ENCODE data around the gene HERC2.

The HERC2 gene

GRCh38 chr15:28107111-28107903 lies 214.7 kb downstream of the HERC2 start:
- Histone ChIP-seq H3K36me3 (ENCODE audit: insufficient read depth, low read length) (peaks cover 12% of the 10 kb centered on the region), H3K27ac (ENCODE audit: low read depth, low read length, poor library complexity, severe bottlenecking) (no peak overlapping the region), H4K20me1 (ENCODE audit: insufficient read depth, low read length) (no peaks in the 10 kb centered on the region), H3K9ac (ENCODE audit: low read length) (no peak overlapping the region), H3K79me2 (ENCODE audit: insufficient read depth, low read length) (no peaks in the 10 kb centered on the region), H3F3A (ENCODE audit: insufficient read depth, low read length) (no peaks in the 10 kb centered on the region), H3K9me3 (ENCODE audit: low read length) (no peaks in the 10 kb centered on the region), H3K4me2 (ENCODE audit: low read length) (no peak overlapping the region), H2AFZ (ENCODE audit: low read length) (no peak overlapping the region), H3K4me3 (ENCODE audit: low read depth, low read length, poor library complexity, severe bottlenecking) (no peak overlapping the region), H3K27me3 (ENCODE audit: insufficient read depth, low read length) (no peaks in the 10 kb centered on the region), H3K9me2 (ENCODE audit: low read depth, low read length) (no peaks in the 10 kb centered on the region), H3K4me1 (ENCODE audit: insufficient read depth, low read length, severe bottlenecking) (no peaks in the 10 kb centered on the region)
- TF ChIP-seq EZH2 (IDR thresholded peaks at IDR 0.05; ENCODE audit: borderline replicate concordance, low read length), result no peak
- no peak for TF ChIP-seq CTCF (IDR thresholded peaks at IDR 0.05; ENCODE audit: low read length)

GRCh38 chr15:28106294-28107110 lies 215.5 kb downstream of the HERC2 start:
- H3K27ac ChIP-seq (ENCODE audit: low read depth, low read length, poor library complexity, severe bottlenecking), result no peak overlapping the region

GRCh38 chr15:28105793-28106192 lies 216.2 kb downstream of the HERC2 start:
- no peak overlapping the region for H3K9ac ChIP-seq (ENCODE audit: low read length)
- H3K4me3 ChIP-seq (ENCODE audit: low read depth, low read length, poor library complexity, severe bottlenecking), result no peak overlapping the region

More at GRCh38 chr15:28106294-28107110, 215.5 kb downstream of the HERC2 start:
- H3K4me2 ChIP-seq (ENCODE audit: low read length), result no peak overlapping the region
- H4K20me1 ChIP-seq (ENCODE audit: insufficient read depth, low read length), result no peaks in the 10 kb centered on the region
- no peaks in the 10 kb centered on the region; the same call in 1 of the 2 replicates for H3K27me3 ChIP-seq (ENCODE audit: insufficient read depth, low read length)
- H3K4me1 ChIP-seq (ENCODE audit: insufficient read depth, low read length, severe bottlenecking), result no peaks in the 10 kb centered on the region
- no peaks in the 10 kb centered on the region for H3K9me3 ChIP-seq (ENCODE audit: low read length)
- H3K4me3 ChIP-seq (ENCODE audit: low read depth, low read length, poor library complexity, severe bottlenecking), result no peak overlapping the region
- H2AFZ ChIP-seq (ENCODE audit: low read length), result no peak overlapping the region
- TF ChIP-seq CTCF (IDR thresholded peaks at IDR 0.05; ENCODE audit: low read length) (no peak), EZH2 (IDR thresholded peaks at IDR 0.05; ENCODE audit: borderline replicate concordance, low read length) (no peak)
- H3K79me2 ChIP-seq (ENCODE audit: insufficient read depth, low read length), result no peaks in the 10 kb centered on the region
- H3K9me2 ChIP-seq (ENCODE audit: low read depth, low read length), result no peaks in the 10 kb centered on the region
- no peak overlapping the region for H3K9ac ChIP-seq (ENCODE audit: low read length)
- peaks cover 4% of the 10 kb centered on the region for H3K36me3 ChIP-seq (ENCODE audit: insufficient read depth, low read length)
- no peaks in the 10 kb centered on the region for H3F3A ChIP-seq (ENCODE audit: insufficient read depth, low read length)

More at GRCh38 chr15:28105793-28106192, 216.2 kb downstream of the HERC2 start:
- Histone ChIP-seq H3K4me1 (ENCODE audit: insufficient read depth, low read length, severe bottlenecking) (no peaks in the 10 kb centered on the region), H3K36me3 (ENCODE audit: insufficient read depth, low read length) (no peaks in the 10 kb centered on the region; the same call in 1 of the 2 replicates), H4K20me1 (ENCODE audit: insufficient read depth, low read length) (no peaks in the 10 kb centered on the region), H3K4me2 (ENCODE audit: low read length) (no peak overlapping the region), H2AFZ (ENCODE audit: low read length) (no peak overlapping the region), H3K27me3 (ENCODE audit: insufficient read depth, low read length) (no peaks in the 10 kb centered on the region; the same call in 1 of the 2 replicates), H3K9me3 (ENCODE audit: low read length) (no peaks in the 10 kb centered on the region), H3K9me2 (ENCODE audit: low read depth, low read length) (no peaks in the 10 kb centered on the region), H3K27ac (ENCODE audit: low read depth, low read length, poor library complexity, severe bottlenecking) (no peak overlapping the region), H3K79me2 (ENCODE audit: insufficient read depth, low read length) (no peaks in the 10 kb centered on the region), H3F3A (ENCODE audit: insufficient read depth, low read length) (no peaks in the 10 kb centered on the region)
- TF ChIP-seq EZH2 (IDR thresholded peaks at IDR 0.05; ENCODE audit: borderline replicate concordance, low read length) (no peak), CTCF (IDR thresholded peaks at IDR 0.05; ENCODE audit: low read length) (no peak)

Measured in OCI-LY1 (cell line).